Panc1 (cell line): ENCODE data around the gene MYO19. TPM values are rescaled to one million over a fixed set of nuclear protein-coding genes. Genes with fewer than 3 reads are reported as not detected.

Source experiments
- ATAC-seq: fragments of 200-7000 bp; cut with Tn5 transposase; 2 replicates; pipeline ENCODE4 v1.9.1; 2020; ENCODE audit warnings: mild to moderate bottlenecking, moderate library complexity
- BruUV-seq: library from RNA; stranded (reverse); fragments of 400-500 nt; replicated peaks from 2 replicates; lab custom pipeline; 2021; lab: Mats Ljungman, UMichigan
- CTCF ChIA-PET: fragments of 300-600 bp; sonication (Branson Sonifier 250); formaldehyde crosslinking; loops from one replicate; lab custom pipeline; 2022; ENCODE audit warnings: antibody characterized with exemption; lab: Charles Lee
- POLR2A ChIA-PET: fragments of 300-600 bp; sonication (Branson Sonifier 250); formaldehyde crosslinking; loops from one replicate; lab custom pipeline; 2022; ENCODE audit warnings: antibody characterized with exemption; lab: Charles Lee
- DNase-seq: peaks from one replicate; pipeline ENCODE4 v3.0.0-alpha.2; 2010; ENCODE audit warnings: low read depth, low spot score
- H3K27ac ChIP-seq: 2 replicates; pipeline ENCODE4 v1.5.1; 2011; ENCODE audit warnings: mild to moderate bottlenecking, low read length, inconsistent platforms
- H3K27me3 ChIP-seq: fragments of 200-500 bp; sonication (Bioruptor generic); 2 replicates; pipeline ENCODE4 v1.6.0; 2014; ENCODE audit warnings: low read length, inconsistent platforms; ENCODE audit not compliant: control insufficient read depth, insufficient read depth
- H3K36me3 ChIP-seq: fragments of 200-500 bp; sonication (Bioruptor generic); 2 replicates; pipeline ENCODE4 v1.5.1; 2014; ENCODE audit warnings: inconsistent platforms, mild to moderate bottlenecking, low read length, moderate library complexity; ENCODE audit not compliant: control insufficient read depth, insufficient read depth
- H3K4me1 ChIP-seq: 2 replicates; pipeline ENCODE4 v1.5.1; 2011; ENCODE audit warnings: inconsistent platforms, mild to moderate bottlenecking, low read length, moderate library complexity; ENCODE audit not compliant: control insufficient read depth, insufficient read depth
- H3K4me3 ChIP-seq, 2 experiments: 2 replicates each; pipeline ENCODE4 v1.5.1; 2011 to 2012; ENCODE audit warnings: low read depth in 2 of 2, low read length in 2 of 2, mild to moderate bottlenecking in 2 of 2, inconsistent platforms in 1 of 2, moderate library complexity in 1 of 2
- H3K9me3 ChIP-seq: fragments of 200-500 bp; sonication (Bioruptor generic); 2 replicates; pipeline ENCODE4 v1.5.1; 2014; ENCODE audit warnings: low read depth, mild to moderate bottlenecking, inconsistent platforms, low read length, moderate library complexity; ENCODE audit not compliant: control insufficient read depth, insufficient read depth
- POLR2AphosphoS5 ChIP-seq: IDR thresholded peaks from 2 replicates; pipeline ENCODE4 v1.6.1; 2012; ENCODE audit warnings: mild to moderate bottlenecking, low read depth, low read length, moderate library complexity
- in situ Hi-C: cut with HindIII; loops from 2 replicates; pipeline ENCODE4 v1.10.0; 2016; ENCODE audit warnings: low sequenced_read_pairs, low pct_unique_long_range_greater_than_20kb
- intact Hi-C: fragments of 100-400 bp; cut with micrococcal nuclease; formaldehyde crosslinking; loops from one replicate; pipeline ENCODE4 v1.10.0; 2022; ENCODE audit not compliant: unreplicated experiment
- total RNA-seq: library from RNA; stranded (reverse); gene quantifications from one replicate; pipeline ENCODE4 v1.2.1, GENCODE V29; 2021; ENCODE audit not compliant: unreplicated experiment
- TF ChIP-seq, protein P1 (sequence below), 2 experiments: IDR thresholded peaks; 2 replicates each; pipeline ENCODE4 v1.6.1; 2011 to 2012; ENCODE audit warnings: low read depth in 2 of 2, control low read depth in 1 of 2, low read length in 1 of 2, mild to moderate bottlenecking in 1 of 2, moderate library complexity in 1 of 2; ENCODE audit not compliant: insufficient read depth in 1 of 2
- TF ChIP-seq, protein P2 (sequence below): fragments of 450-650 bp; IDR thresholded peaks from 2 replicates; pipeline ENCODE4 v1.5.1; 2017; ENCODE audit warnings: mild to moderate bottlenecking

MYO19 gene
- total RNA-seq, 1 experiment from 2014 or later = 88.0 TPM

DNA sequence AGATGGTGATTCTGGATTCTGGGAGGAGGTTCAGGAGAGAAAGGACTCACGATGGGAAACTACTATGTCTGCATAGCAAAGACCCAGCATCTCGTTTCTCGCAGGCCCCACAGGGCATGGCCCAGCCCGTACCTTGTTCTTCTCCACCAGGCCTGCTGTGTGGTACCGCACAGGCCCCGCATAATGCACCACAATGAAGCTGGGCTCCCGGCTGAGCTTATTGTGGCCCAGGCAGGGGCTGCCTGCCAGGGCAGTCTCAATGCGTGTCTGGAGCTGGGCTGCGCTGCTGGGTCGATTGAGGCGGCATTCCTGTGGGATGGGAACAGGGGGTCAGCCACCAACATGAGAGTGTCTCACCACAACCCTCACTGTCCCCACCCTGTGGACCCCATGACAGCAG lies 27.8 kb downstream of the MYO19 start:
- no peaks in the 10 kb centered on the region for H3K4me1 ChIP-seq
- POLR2A ChIA-PET = no interaction called here
- CTCF ChIA-PET = no interaction called here
- intact Hi-C loops = no loop called here
- no peak for DNase-seq
- in situ Hi-C loops = no loop called here
- H3K27me3 ChIP-seq = no peaks in the 10 kb centered on the region
- H3K9me3 ChIP-seq = no peaks in the 10 kb centered on the region
- no peak overlapping the region for H3K4me3 ChIP-seq
- H3K27ac ChIP-seq = no peak overlapping the region
- BruUV-seq = no TSS peak
- TF ChIP-seq, protein P1, sequence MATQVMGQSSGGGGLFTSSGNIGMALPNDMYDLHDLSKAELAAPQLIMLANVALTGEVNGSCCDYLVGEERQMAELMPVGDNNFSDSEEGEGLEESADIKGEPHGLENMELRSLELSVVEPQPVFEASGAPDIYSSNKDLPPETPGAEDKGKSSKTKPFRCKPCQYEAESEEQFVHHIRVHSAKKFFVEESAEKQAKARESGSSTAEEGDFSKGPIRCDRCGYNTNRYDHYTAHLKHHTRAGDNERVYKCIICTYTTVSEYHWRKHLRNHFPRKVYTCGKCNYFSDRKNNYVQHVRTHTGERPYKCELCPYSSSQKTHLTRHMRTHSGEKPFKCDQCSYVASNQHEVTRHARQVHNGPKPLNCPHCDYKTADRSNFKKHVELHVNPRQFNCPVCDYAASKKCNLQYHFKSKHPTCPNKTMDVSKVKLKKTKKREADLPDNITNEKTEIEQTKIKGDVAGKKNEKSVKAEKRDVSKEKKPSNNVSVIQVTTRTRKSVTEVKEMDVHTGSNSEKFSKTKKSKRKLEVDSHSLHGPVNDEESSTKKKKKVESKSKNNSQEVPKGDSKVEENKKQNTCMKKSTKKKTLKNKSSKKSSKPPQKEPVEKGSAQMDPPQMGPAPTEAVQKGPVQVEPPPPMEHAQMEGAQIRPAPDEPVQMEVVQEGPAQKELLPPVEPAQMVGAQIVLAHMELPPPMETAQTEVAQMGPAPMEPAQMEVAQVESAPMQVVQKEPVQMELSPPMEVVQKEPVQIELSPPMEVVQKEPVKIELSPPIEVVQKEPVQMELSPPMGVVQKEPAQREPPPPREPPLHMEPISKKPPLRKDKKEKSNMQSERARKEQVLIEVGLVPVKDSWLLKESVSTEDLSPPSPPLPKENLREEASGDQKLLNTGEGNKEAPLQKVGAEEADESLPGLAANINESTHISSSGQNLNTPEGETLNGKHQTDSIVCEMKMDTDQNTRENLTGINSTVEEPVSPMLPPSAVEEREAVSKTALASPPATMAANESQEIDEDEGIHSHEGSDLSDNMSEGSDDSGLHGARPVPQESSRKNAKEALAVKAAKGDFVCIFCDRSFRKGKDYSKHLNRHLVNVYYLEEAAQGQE (IDR thresholded peaks at IDR 0.05; ENCODE audit: insufficient read depth in 1 of 2, low read depth in 2 of 2, low read length in 1 of 2) = no peak
- TF ChIP-seq, protein P2, sequence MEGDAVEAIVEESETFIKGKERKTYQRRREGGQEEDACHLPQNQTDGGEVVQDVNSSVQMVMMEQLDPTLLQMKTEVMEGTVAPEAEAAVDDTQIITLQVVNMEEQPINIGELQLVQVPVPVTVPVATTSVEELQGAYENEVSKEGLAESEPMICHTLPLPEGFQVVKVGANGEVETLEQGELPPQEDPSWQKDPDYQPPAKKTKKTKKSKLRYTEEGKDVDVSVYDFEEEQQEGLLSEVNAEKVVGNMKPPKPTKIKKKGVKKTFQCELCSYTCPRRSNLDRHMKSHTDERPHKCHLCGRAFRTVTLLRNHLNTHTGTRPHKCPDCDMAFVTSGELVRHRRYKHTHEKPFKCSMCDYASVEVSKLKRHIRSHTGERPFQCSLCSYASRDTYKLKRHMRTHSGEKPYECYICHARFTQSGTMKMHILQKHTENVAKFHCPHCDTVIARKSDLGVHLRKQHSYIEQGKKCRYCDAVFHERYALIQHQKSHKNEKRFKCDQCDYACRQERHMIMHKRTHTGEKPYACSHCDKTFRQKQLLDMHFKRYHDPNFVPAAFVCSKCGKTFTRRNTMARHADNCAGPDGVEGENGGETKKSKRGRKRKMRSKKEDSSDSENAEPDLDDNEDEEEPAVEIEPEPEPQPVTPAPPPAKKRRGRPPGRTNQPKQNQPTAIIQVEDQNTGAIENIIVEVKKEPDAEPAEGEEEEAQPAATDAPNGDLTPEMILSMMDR = no peak
- no peak for TF ChIP-seq POLR2AphosphoS5
- ATAC-seq = no peak
- H3K36me3 ChIP-seq = no peaks in the 10 kb centered on the region

DNA sequence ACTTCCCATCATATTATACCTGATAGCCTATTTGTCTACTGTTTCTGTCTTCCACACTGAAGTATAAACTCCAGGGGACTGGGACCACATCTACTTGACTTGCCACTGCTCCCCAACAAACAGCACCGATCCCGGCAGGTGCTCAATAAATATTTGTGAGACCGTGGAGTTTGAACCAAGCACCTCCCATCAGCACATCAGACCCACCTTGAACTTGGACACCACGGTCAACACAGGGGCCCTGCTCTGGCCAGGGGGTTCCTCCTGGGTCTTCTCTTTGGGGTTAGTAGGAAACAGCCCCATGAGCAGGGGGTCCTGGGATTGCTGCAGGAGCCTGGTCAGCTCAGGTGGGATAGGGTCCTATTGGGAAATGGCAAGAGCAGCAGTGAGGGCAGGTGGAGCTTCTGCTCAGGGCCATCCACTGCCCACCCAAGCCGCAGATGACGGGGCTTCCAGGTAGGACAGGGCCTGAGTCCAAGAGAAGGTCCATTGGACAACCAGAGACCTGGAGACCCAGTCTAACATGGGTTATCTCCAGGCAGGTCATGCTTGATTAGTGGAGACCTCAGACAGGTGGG lies 28.3 kb downstream of the MYO19 start:
- ChIA-PET POLR2A (no interaction called here), CTCF (interaction anchor here (0.5 kb wide), 1 partner anchor 55 kb away, joined by 4 read pairs; no protein-coding TSS in a partner anchor)
- TF ChIP-seq, protein P1 (IDR thresholded peaks at IDR 0.05; ENCODE audit: insufficient read depth in 1 of 2, low read depth in 2 of 2, low read length in 1 of 2) = no peak
- TF ChIP-seq POLR2AphosphoS5 = no peak; the same call in 1 of the 2 replicates
- TF ChIP-seq, protein P2 = no peak
- in situ Hi-C loops (no loop called here), intact Hi-C loops (no loop called here)
- ATAC-seq = no peak
- no TSS peak for BruUV-seq
- H3K4me3 ChIP-seq = no peak overlapping the region
- no peak for DNase-seq
- no peaks in the 10 kb centered on the region for H3K9me3 ChIP-seq
- no peak overlapping the region for H3K27ac ChIP-seq
- H3K4me1 ChIP-seq = no peaks in the 10 kb centered on the region
- H3K36me3 ChIP-seq = no peaks in the 10 kb centered on the region
- no peaks in the 10 kb centered on the region for H3K27me3 ChIP-seq
